GM18861 (cell line): ENCODE data around the gene METTL24.
"Not testable (repeated sequence)": the region's sequence is repeated elsewhere in the genome, so short reads cannot be mapped to it uniquely, and the experiment has no call there.

Experiments used
- ATAC-seq: cut with Tn5 transposase; IDR thresholded peaks from one replicate; pipeline ENCODE4 v1.9.1; 2021; ENCODE audit not compliant: unreplicated experiment

Gene METTL24

DNA sequence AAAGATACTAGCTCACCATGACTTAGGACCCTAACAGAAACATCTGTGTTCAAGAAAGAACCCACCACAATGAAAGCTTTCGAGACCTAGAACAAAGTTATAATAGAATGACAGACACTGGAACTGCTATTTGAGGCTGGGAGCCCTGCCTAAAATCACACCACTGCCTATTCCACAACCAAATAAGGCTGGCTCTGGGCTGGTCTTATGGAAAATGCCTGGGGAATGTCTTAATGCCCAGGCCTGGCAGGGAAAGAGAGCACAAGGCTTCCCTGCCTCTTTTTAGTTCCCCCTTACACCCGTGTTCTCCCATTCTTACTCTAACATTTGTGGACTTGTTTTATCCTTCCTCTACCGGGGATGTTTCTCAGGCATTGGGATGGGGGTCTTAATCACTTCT is 5.6 kb upstream of the METTL24 start:
- ATAC-seq: no peak

DNA sequence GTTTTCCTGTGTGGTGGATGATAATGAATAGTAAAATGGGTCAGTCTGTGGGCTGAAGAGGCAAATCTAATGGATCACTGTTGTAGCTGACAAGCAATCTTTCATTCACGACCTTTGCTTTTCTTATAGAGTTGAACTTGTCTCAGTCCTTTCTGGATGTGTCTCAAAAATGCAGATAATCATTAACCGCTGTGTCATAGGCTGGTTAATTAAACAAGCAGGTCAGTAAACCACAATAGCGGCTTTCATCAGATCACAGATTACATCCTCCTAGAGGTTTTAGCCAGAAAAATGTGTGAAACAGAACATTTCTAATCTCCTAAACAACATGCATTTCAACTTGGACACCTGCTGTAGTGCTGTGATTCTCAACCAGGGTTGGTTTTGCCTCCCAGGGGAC is 2.5 kb upstream of the METTL24 start:
- ATAC-seq: no peak

DNA sequence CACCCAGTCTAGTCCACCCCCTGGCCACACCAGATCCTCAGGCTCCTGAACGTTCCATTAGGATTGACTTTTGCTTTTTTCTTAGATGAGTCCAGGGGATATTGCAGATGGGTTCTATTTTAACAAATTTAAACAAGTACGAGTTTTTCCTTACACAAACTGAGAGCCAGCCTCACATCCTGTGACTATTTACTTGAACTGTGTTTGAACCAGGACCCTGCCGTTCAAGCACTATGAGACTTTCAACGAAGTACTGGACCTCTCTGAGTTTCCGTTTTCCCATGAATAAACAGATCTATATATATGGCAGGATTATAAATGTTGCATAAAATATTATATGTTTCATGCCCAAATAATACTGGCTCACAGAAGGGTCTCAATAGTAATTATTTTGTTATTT is 1.4 kb upstream of the METTL24 start:
- ATAC-seq: no peak

DNA sequence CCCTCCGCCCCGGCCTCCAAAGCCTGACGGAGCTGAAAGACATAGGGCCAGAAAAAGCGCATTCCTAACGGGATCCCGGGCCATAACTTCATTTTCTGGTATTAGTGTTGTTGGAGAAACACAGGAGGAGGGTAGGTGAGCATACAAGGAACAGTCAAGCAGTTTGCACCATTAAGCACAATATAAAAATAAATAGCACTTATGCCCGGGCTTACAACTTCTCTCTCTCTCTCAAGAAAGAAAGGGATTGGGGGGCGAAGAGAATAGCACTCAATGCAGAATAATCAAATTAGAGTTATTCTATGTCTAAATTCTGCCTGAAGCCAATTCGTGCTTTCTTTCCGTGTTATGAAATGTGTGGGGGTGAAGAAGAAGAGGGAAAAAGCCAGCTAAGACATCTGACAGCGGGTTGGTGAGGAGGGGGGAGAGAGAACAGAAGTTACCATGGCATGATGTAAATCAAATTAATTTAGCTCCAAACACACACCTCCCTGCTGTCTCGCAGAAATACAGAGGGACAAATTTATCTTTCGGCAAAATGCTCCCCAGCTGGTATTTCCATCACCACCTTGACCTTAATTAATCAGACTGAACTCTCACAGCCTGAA is 508 bp upstream of the METTL24 start:
- ATAC-seq: no peak

DNA sequence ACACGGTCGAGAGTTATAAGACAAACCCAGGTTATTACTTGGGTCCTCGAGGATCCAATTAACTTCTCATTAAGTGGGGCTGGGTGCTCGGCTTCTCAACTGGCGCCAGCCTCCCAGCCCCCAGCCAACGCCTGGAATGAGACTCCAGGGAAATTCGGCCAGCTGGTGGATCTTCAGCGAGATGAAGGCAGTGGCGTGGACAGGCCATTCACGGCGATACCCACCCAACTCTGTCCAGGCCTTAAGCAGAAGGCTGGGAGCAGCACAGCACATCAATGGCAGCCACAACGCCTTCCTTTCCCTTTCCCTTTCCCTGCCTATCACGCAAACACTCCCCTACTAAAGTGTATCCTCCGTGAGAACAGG is 868 bp downstream of the METTL24 start:
- no peak for ATAC-seq

DNA sequence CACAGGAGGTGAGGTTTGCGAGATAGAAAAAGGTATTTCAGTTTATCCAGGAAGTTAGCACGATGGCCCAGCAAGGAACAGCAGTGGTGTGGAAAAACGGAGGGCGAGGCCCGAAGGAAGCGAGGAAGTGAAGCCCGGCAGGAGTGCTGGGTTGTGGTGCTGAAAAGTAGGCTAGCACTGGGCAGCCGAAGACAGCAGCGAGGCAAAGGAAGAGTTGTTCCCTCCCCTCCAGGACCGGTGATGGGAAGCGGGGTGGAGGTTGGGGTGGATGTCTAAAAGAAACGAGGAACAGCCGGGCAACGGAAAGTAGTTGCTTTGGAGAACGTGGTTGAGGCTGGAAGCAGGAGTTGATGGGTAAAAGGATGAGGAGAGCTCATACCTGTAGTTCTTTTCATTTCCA is 1.4 kb downstream of the METTL24 start:
- ATAC-seq: no peak

DNA sequence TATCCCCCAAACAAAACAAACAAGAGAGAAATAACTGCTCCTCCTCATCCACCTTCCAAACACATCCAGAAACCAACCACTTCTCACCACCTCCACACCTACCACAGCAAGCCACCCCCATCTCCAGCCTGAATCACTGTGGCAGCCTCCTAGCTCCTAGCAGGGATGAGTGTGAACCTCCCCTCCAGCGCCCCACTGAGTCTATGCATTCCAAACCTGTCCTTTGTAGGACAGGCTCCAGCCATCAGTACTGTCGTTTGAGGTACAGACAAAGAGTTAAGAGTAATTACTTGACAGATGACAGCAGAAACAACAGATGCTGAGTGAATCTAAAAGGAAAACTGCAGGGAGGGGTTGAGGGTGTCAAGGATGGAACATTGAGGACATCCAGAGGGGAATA is 2.4 kb downstream of the METTL24 start:
- no peak for ATAC-seq

DNA sequence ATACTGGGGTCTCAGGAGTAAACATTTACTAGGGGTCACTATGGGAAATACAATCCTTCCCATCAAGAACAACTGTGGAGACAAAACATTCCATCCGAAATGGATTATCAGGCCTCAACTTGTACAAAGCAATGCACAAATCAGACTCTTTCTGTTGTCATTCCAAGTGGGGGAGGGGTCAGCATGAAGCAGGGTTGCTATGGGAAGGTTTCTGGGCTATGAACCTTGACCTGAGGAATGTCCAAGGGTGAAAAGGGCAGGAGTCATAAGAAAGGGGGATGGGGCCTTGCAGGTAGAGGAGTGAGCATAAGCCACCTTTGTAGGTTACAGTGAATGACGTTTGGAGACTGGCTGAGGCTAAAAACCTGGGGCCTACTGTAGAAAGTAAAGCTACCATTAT is 3.1 kb downstream of the METTL24 start:
- ATAC-seq: no peak

DNA sequence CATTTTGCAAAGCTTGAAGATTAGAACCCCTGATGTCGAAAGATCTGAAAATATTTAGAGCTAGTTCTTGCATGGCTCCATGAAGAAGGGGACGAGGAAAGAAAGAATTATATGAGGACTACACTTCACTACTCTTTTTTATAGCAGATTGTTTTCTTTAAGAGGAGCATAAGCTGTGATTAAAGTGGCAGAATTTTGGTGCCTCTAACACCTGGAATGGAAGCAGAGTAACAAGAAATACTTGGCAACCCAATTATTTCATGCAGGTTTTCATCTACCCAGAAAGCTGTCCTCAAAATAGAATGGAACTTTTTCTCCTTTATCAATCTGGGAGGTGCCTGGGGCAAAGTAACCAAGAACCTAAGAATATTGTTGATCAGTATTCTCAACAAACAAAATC is 4.0 kb downstream of the METTL24 start:
- no peak for ATAC-seq

DNA sequence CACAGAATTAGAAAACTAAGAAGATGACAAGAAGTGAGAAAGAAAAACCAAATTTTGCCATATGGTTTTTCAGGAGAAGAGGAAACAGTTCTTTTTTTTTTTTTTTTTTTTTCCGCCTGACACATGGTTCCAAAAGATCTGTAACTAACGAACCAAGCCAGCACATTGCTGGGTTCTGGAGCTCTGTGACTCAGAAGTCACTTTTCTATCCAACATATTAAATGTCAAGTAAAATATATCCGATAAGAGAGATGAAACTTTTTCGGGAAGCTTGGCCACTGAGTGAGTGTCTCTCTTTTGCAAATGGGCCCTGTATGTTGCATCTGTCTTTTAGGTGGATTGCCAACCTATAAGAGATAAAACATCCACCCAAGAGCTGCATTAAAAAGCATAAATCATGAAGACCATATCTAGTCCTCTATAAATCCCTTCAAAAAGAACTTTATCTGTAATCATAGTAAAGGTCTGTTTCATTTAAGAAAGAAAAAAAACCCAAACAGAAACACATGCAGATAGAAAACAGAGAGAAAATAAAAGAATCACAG is 4.6 kb downstream of the METTL24 start:
- ATAC-seq: no peak

DNA sequence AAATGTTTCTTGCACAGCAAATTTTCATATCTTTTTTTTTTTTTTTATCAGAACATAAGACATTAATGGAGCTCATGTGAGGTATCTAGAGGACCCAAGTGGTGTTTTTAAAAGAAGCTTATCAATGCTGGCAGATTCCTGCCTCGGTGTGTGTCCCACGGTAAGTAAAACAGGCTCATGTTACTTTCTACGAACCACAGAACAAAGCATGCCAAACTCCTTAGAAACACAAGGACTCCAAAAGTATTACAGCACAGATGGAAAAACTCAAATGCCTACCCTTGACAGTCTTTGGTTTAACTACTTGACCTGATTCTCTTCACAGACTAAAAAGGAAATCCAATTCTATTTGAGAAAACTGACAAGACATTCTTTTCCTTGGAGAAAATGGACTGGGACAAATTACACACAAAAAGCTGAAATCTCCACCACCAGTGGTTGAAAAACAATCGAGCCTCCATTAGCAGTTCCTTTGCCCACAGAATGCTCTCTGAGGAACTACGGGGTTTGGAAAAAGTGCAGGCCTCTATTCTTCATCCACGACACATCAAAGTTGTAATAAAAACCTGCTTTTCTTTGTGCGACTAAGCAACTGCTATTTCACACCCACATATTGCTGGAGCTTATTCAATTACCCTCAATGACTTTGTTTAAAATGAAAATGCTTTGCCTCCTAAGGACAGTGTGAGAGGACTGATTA is 5.4 kb downstream of the METTL24 start:
- ATAC-seq: no peak

DNA sequence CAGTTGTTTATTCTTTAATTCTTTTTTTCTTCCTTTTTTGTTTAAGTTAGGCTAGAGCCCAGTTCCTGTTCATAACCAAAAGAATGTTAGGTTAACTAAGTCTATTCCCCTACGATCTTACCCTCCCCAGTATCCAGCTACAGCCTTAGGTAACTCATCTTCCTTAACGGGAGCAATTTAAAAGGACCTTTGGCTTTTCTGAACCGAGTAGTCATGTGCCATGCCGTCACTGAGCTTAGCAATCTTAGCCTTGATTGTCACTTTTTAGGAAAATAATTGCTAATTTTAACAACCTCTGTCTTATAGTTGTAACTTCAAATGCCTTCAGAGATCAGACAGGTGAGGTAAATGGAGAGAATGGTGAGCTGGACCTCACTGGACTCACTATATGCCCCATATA is 6.2 kb downstream of the METTL24 start:
- ATAC-seq: no peak

DNA sequence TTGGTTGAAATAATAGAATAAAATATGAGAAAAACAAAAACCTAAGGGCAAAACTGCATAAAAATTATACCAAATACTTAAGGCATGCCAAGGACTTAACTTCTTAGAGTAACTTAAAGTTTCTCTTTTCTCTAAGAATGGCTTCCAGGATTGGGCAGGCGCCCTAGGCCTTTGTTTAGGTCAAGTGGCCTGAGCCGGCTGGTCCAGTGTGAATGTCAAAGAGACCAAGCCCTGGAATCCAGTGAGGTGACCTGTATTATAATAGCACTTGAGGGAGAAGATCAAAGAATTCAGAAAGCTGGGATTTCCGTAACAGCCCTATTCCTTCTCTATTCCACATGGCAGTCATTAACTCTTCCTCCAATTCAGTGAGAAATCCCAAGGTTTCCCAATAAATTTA is 6.6 kb downstream of the METTL24 start:
- ATAC-seq: no peak

DNA sequence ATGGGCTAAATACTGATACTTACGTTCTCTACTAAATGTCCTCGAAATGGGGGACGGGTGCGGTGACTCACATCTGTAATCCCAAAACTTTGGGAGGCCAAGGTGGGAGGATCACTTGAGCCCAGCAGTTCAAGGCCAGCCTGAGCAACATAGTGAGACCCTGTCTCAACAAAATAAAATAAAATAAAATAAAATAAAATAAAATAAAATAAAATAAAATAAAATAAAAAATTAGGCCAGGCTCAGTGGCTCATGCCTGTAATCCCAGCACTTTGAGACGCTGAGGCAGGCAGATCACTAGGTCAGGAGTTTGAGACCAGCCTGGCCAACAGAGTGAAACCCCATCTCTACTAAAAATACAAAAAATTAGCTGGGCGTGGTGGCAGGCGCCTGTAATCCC is 7.6 kb downstream of the METTL24 start:
- not testable (repeated sequence) for ATAC-seq

DNA sequence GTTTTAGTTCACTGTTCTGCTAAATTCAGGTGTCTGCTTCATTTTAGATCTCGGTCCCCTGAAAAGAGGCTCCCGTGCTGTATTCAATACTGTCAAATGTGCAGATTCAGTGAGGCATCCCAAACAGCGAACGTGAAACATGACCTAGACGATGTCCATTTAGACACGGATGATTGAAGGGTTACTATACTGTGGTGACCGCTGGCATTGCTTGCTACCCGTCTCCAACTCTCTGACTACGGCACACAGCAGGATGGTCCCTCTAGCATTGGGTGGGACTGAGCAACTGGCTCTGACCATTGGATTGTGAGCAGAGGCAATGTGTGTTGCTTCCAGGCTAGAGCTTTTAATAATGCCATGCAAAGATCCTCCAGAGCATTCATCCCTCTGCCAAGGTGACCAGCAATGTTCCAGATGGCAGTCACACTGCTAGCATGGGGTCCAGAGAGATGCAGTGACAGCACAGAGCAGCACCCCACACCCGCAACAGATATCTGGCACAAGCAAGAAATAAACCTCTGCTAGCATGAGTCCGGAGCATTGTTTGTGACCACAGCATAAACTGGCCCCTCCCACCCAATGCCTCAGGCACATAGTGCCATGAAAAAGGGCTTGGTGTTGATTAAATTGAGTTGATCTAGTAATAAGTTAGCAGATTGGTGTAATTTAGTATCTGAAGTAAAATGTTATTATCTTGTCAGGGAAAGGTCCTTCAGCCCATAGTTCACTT is 9.0 kb downstream of the METTL24 start:
- ATAC-seq: no peak

DNA sequence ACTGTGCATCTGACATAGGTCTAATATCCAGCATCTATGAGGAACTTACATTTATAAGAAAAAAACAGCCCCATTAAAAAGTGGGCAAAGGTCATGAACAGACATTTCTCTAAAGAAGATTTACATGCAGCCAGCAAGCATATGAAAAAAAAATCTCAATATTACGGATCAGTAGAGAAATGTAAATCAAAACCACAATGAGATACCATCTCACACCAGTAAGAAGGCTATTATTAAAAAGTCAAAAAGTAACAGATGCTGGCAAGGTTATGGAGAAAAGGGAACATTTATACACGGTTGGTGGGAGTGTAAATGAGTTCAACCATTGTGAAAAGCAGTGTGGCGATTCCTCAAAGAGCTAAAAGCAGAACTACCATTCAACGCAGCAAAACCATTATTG is 13.1 kb downstream of the METTL24 start:
- no peak for ATAC-seq

DNA sequence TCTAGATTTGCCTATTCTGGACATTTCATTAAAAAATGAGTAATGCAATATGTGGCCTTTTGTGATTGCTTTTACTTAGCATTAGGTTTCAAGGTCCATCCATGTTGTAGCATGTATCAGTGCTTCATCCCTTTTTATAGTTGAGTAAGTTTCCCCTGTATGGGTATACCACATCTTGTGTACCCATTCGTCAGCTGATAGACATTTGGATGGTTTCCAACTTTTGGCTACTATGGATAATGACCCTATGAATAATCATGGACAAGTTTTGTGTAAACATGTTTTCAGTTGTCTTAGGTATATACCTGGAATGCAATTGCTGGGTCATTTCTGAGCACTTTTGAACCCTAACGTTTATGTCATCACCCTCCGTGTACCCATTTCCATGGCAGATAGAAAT is 15.4 kb downstream of the METTL24 start:
- ATAC-seq: no peak

DNA sequence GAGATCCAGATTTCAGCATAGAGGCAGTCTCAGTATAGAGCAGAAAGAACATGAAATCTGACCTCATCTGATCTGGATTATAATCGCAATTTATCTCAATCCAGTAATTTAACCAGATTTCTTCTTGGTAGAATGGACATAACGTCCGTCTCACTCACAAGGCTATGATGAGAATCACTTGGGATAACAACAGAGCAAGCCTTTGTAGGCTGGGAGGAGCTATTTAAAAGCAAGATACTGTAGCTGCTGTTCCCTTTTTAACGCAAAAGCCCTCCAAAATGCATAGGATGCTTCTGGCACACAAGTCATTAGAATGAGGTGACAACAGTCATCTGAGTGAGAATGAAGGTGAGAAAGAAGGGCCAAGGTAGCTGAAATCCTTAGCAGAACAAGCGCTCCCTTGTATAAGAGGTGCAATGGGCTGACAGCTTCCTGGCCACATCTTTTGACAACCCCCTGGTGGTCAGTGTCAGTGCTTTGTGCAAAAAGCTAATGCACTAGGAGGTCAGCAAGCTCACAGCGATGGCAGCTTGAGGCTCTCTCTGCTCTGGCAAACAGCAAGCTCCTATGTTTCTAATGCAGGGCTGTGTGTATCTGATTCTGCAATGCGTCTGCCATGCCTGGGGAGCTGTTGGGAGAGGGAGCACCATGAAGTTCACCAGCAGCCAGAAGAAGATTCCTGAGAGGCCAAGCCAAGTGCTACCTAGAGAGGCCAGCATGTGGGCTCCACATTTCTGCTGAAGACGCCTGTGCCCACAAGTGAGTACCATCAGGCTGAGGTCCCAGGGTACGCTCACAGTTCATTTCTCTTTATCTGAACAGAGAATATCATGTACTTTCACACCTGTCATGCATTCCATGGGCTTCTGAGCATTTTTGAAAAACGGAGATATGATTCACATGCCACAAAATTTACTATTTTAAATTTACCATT is 16.2 kb downstream of the METTL24 start:
- ATAC-seq: no peak

DNA sequence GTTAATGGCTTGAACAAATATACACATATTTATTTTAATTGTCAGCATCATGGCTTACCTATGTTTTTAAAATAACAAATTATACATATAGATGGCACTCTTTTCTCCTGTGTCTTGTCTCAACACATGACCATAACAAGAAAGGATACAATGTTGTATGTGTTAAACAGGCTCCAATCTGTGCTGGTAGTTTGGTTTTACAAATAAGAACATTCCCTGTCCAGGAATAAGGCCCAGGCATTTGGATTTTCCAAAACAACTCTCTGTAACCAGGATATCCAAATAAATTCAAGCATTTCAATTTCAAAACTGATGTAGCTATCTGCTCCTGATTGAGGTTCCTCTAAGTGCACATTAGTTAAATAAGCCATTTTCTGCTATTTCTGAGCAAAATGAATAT is 17.1 kb downstream of the METTL24 start:
- ATAC-seq: no peak

DNA sequence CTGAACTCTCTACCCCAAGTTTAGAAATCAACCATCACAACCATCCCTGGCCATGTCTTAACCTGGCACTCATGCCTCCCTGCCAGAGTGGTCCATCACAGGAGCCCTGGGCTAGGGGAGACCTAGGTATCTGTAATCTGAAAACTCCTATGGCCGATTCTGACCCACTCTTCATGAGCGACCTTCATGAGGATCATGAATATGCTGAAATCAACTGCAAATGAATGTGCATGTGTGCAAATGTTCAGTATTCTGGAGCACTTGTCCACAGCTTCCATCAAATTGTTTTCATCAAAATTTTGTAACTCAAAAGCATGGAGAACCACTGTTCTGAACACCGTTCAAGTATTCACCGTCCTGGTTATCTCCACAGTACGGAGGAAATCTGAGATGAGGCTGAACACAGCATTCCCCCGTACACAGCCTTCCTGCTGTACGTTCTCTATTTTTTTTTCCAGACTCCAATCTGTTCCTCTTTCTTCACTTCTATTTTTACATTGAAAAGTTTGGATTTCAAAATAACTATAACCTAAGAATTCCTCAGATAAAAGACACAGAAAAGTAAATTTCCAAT is 17.7 kb downstream of the METTL24 start:
- ATAC-seq: no peak
